Activated CD8-positive, alpha-beta T cell treated with anti-CD3 and anti-CD28 coated beads for 36 hours (primary cell): Measurements from ENCODE around the gene ARHGAP12. TPM values are rescaled to one million over a fixed set of nuclear protein-coding genes. Genes with fewer than 3 reads are reported as not detected.
"Not testable (repeated sequence)": the region's sequence is repeated elsewhere in the genome, so short reads cannot be mapped to it uniquely, and the experiment has no call there.

Experiments used
- ATAC-seq: fragments of 200-7000 bp; cut with Tn5 transposase; one replicate; pipeline ENCODE4 v1.10.0; 2021; ENCODE audit warnings: mild to moderate bottlenecking, moderate library complexity
- CTCF ChIA-PET: fragments of 350-600 bp; sonication (Branson Sonifier 250); formaldehyde crosslinking; loops from one replicate; lab custom pipeline; 2021; ENCODE audit warnings: antibody characterized with exemption; lab: Charles Lee
- POLR2A ChIA-PET: fragments of 350-600 bp; sonication (Branson Sonifier 250); formaldehyde crosslinking; loops from one replicate; lab custom pipeline; 2021; ENCODE audit warnings: antibody characterized with exemption; lab: Charles Lee
- DNase-seq: peaks from one replicate; pipeline ENCODE4 v3.0.0-alpha.2; 2020
- H3K27ac Mint-ChIP-seq: one replicate; pipeline ENCODE4 v1.8.0; 2021; ENCODE audit warnings: mild to moderate bottlenecking, mixed read lengths
- H3K27me3 Mint-ChIP-seq: one replicate; pipeline ENCODE4 v1.8.0; 2021; ENCODE audit warnings: mixed read lengths
- H3K36me3 Mint-ChIP-seq: one replicate; pipeline ENCODE4 v1.8.0; 2021; ENCODE audit warnings: low read depth, mixed read lengths
- H3K4me1 Mint-ChIP-seq: one replicate; pipeline ENCODE4 v1.8.0; 2021; ENCODE audit warnings: low read depth, mixed read lengths
- H3K4me3 Mint-ChIP-seq: one replicate; pipeline ENCODE4 v1.8.0; 2021; ENCODE audit warnings: mild to moderate bottlenecking, moderate library complexity, mixed read lengths
- H3K9me3 Mint-ChIP-seq: one replicate; pipeline ENCODE4 v1.8.0; 2021; ENCODE audit warnings: mixed read lengths
- intact Hi-C: fragments of 100-400 bp; cut with micrococcal nuclease; formaldehyde crosslinking; loops from one replicate; pipeline ENCODE4 v1.10.0; 2022
- total RNA-seq, 2 experiments: library from RNA; stranded (reverse); gene quantifications; one replicate each; pipeline ENCODE4 v1.2.3, GENCODE V29; 2021
- TF ChIP-seq, protein P1 (sequence below): fragments of 200-600 bp; IDR thresholded peaks from one replicate; pipeline ENCODE4 v1.8.0; 2022; ENCODE audit warnings: antibody characterized with exemption, mild to moderate bottlenecking

ARHGAP12 gene
- total RNA-seq, 2 experiments from 2014 or later, result 4.0 to 4.3 TPM

DNA sequence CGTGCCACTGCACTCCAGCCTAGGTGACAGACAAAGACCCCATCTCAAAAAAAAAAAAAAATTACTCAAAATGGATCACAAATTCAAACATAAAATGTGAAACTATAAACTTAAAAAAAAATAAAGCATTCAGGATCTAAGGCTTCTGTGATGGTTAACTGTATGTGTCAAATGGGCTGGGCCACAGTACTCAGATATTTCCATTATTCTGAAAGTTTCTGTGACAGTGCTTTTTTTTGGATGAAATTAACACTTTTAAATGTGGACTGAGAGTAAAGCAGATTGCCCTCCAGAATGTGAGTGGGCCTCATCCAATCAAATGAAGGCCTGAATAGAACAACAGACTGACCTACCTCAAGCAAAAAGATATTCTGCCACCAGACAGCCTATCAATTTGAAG, 26.0 kb downstream of the ARHGAP12 start:
- H3K4me1 Mint-ChIP-seq, result peaks cover 37% of the 10 kb centered on the region
- CTCF ChIA-PET, result no interaction called here
- peaks cover 31% of the 10 kb centered on the region for H3K36me3 Mint-ChIP-seq
- DNase-seq (no peak), ATAC-seq (no peak)
- TF ChIP-seq, protein P1, sequence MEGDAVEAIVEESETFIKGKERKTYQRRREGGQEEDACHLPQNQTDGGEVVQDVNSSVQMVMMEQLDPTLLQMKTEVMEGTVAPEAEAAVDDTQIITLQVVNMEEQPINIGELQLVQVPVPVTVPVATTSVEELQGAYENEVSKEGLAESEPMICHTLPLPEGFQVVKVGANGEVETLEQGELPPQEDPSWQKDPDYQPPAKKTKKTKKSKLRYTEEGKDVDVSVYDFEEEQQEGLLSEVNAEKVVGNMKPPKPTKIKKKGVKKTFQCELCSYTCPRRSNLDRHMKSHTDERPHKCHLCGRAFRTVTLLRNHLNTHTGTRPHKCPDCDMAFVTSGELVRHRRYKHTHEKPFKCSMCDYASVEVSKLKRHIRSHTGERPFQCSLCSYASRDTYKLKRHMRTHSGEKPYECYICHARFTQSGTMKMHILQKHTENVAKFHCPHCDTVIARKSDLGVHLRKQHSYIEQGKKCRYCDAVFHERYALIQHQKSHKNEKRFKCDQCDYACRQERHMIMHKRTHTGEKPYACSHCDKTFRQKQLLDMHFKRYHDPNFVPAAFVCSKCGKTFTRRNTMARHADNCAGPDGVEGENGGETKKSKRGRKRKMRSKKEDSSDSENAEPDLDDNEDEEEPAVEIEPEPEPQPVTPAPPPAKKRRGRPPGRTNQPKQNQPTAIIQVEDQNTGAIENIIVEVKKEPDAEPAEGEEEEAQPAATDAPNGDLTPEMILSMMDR, result no peak
- no peak overlapping the region for H3K4me3 Mint-ChIP-seq
- intact Hi-C loops, result no loop called here
- peaks cover 2% of the 10 kb centered on the region for H3K9me3 Mint-ChIP-seq
- POLR2A ChIA-PET, result no interaction called here
- no peaks in the 10 kb centered on the region for H3K27me3 Mint-ChIP-seq
- H3K27ac Mint-ChIP-seq, result no peak overlapping the region

DNA sequence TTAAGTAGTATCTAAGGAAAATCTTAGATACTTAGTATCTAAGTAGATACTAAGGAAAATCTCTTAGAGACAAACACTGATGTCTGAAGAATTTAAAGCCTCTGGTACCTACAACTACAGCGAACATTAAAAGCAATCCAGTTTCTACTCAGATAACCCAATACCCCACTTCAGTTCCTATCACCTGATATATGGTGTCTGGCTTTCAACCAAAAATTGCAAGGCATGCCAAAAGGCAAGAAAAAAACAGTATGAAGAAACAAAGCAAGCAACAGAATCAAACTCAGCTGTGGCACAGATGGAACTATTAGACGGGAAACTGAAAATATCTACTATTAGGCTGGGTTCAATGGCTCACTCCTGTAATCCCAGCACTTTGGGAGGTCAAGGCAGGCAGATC, 31.1 kb downstream of the ARHGAP12 start:
- ATAC-seq, result no peak
- ChIA-PET CTCF (interaction anchor here (1.0 kb wide), 2 partner anchors 11 to 19 kb away, joined by 3 read pairs; no protein-coding TSS in a partner anchor), POLR2A (no interaction called here)
- H3K4me1 Mint-ChIP-seq, result peaks cover 33% of the 10 kb centered on the region
- peaks cover 5% of the 10 kb centered on the region for H3K9me3 Mint-ChIP-seq
- H3K27ac Mint-ChIP-seq, result no peak overlapping the region
- no peaks in the 10 kb centered on the region for H3K27me3 Mint-ChIP-seq
- H3K4me3 Mint-ChIP-seq, result no peak overlapping the region
- intact Hi-C loops, result no loop called here
- TF ChIP-seq, protein P1, result no peak
- peaks cover 24% of the 10 kb centered on the region for H3K36me3 Mint-ChIP-seq
- no peak for DNase-seq

DNA sequence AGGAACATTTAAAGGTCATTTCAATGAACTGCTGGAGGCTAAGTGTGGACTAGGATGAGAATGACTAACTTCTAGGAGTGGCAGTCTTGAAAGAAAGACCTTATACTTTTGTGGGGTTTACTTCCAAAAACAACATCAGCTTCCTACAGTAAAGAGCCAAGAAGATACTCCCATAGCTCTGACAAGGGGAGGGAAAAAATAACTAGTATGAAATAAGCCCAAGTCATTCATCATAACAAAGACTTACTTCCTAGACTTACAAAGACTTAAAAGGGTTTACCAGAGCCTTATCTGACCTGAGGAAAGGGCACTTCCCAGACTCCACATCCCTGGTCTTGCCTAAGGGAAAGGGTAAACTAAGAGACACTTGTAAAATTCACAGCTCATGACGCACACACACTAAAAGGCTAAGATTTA, 31.7 kb downstream of the ARHGAP12 start:
- ATAC-seq, result no peak
- no peak overlapping the region for H3K4me3 Mint-ChIP-seq
- H3K9me3 Mint-ChIP-seq, result peaks cover 4% of the 10 kb centered on the region
- intact Hi-C loops, result no loop called here
- peaks cover 23% of the 10 kb centered on the region for H3K36me3 Mint-ChIP-seq
- TF ChIP-seq, protein P1, result no peak
- H3K27me3 Mint-ChIP-seq, result no peaks in the 10 kb centered on the region
- ChIA-PET CTCF (interaction anchor here (1.0 kb wide), 2 partner anchors 11 to 19 kb away, joined by 3 read pairs; no protein-coding TSS in a partner anchor), POLR2A (no interaction called here)
- peaks cover 33% of the 10 kb centered on the region for H3K4me1 Mint-ChIP-seq
- no peak overlapping the region for H3K27ac Mint-ChIP-seq
- no peak for DNase-seq

DNA sequence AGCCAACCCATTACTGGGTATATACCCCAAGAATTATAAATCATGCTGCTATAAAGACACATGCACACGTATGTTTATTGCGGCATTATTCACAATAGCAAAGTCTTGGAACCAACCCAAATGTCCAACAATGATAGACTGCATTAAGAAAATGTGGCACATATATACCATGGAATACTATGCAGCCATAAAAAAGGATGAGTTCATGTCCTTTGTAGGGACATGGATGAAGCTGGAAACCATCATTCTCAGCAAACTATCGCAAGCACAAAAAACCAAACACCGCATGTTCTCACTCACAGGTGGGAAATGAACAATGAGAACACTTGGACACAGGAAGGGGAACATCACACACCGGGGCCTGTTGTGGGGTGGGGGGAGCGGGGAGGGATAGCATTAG, 32.9 kb downstream of the ARHGAP12 start:
- H3K27me3 Mint-ChIP-seq, CTCF ChIA-PET, POLR2A ChIA-PET, H3K9me3 Mint-ChIP-seq, ATAC-seq, H3K27ac Mint-ChIP-seq, H3K4me3 Mint-ChIP-seq, DNase-seq, intact Hi-C loops: not testable (repeated sequence)
- H3K36me3 Mint-ChIP-seq, result peaks cover 19% of the 10 kb centered on the region
- H3K4me1 Mint-ChIP-seq, result peaks cover 39% of the 10 kb centered on the region

DNA sequence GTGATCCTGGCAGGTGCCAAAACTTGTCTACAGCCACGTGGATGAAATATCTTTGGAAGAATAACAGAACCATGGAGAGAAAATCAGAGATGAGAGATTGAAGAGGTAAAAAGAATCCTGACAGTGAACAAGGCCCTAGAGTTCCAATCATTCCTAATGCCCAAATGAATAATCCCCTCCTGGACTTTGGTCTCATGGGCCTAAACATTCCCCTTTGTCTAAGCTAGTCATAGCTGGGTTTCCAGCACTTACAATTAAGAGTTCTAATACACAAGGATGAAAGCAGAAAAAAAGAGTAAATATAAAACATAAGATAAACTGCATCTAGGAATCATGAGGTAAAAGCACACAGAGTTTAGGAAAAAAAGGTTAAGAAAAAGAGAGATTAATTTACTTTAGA, 40.2 kb downstream of the ARHGAP12 start:
- CTCF ChIA-PET, result no interaction called here
- no peaks in the 10 kb centered on the region for H3K36me3 Mint-ChIP-seq
- intact Hi-C loops, result no loop called here
- peaks cover 16% of the 10 kb centered on the region for H3K4me1 Mint-ChIP-seq
- no peak overlapping the region for H3K4me3 Mint-ChIP-seq
- no peaks in the 10 kb centered on the region for H3K27me3 Mint-ChIP-seq
- ATAC-seq (no peak), DNase-seq (no peak)
- H3K27ac Mint-ChIP-seq, result no peak overlapping the region
- no peaks in the 10 kb centered on the region for H3K9me3 Mint-ChIP-seq
- TF ChIP-seq, protein P1, result no peak
- POLR2A ChIA-PET, result no interaction called here

DNA sequence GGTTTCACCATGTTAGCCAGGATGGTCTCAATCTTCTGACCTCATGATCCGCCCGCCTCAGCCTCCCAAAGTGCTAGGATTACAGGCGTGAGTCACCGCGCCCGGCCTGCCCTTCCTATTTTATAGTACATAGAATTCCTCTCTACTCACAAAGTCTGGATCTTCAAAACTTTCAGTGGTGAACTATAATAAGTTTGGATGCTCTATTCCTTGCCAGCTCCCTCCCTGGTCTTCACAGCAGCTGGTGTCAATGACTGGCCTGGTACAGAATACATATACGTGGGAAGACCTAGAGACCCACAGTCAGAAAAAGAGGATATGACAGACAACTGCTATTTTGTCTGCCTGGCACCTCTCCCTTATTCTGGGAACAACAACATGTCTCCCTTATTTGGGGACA, 40.8 kb downstream of the ARHGAP12 start:
- Mint-ChIP-seq H3K4me3 (no peak overlapping the region), H3K4me1 (peaks cover 16% of the 10 kb centered on the region), H3K27me3 (no peaks in the 10 kb centered on the region), H3K9me3 (no peaks in the 10 kb centered on the region), H3K36me3 (no peaks in the 10 kb centered on the region), H3K27ac (no peak overlapping the region)
- intact Hi-C loops, result no loop called here
- ChIA-PET POLR2A (no interaction called here), CTCF (no interaction called here)
- no peak for DNase-seq
- ATAC-seq, result no peak
- TF ChIP-seq, protein P1, result no peak
